ENCODE measurements around the gene MYO1F.
A peak's percentile ranks its signal among the peaks of the same experiment; 100 is the strongest.
"Not testable (repeated sequence)": the region's sequence is repeated elsewhere in the genome, so short reads cannot be mapped to it uniquely, and the experiment has no call there.

Gene MYO1F

GRCh38 chr19:8600064-8600463 lies 22.8 kb upstream of the MYO1F start:
- DNase-seq (ENCODE audit: low read depth, low spot score) = no peak

GRCh38 chr19:8596168-8596567 lies 18.9 kb upstream of the MYO1F start:
- no peak for DNase-seq (ENCODE audit: low read depth, low spot score)

- no peak for DNase-seq (ENCODE audit: low read depth, low spot score)
Measured at GRCh38 chr19:8595651-8596050, 18.4 kb upstream of the MYO1F start.

GRCh38 chr19:8593931-8594330 lies 16.7 kb upstream of the MYO1F start:
- DNase-seq (ENCODE audit: low read depth, low spot score) = no peak

GRCh38 chr19:8592231-8593009 lies 15.2 kb upstream of the MYO1F start:
- DNase-seq (ENCODE audit: low read depth, low spot score) = peak; percentile 99

- DNase-seq (ENCODE audit: low read depth, low spot score) = no peak
Measured at GRCh38 chr19:8589177-8589714, 12.0 kb upstream of the MYO1F start.

GRCh38 chr19:8585894-8586750 lies 8.9 kb upstream of the MYO1F start:
- DNase-seq (ENCODE audit: low read depth, low spot score) = peak; percentile 87

- DNase-seq (ENCODE audit: low read depth, low spot score) = peak; percentile 59
Measured at GRCh38 chr19:8584965-8585893, 8.0 kb upstream of the MYO1F start.

GRCh38 chr19:8580710-8581281 lies 3.6 kb upstream of the MYO1F start:
- DNase-seq (ENCODE audit: low read depth, low spot score) = peak; percentile 98

- DNase-seq (ENCODE audit: low read depth, low spot score) = peak; percentile 78
Measured at GRCh38 chr19:8578642-8579265, 1.5 kb upstream of the MYO1F start.

GRCh38 chr19:8577741-8578140 lies 499 bp upstream of the MYO1F start:
- no peak for DNase-seq (ENCODE audit: low read depth, low spot score)

GRCh38 chr19:8576273-8576993 lies 809 bp downstream of the MYO1F start:
- no peak for DNase-seq (ENCODE audit: low read depth, low spot score)

GRCh38 chr19:8575467-8575997 lies 1.7 kb downstream of the MYO1F start:
- peak; percentile 81 for DNase-seq (ENCODE audit: low read depth, low spot score)

- DNase-seq (ENCODE audit: low read depth, low spot score) = not testable (repeated sequence)
Measured at GRCh38 chr19:8574619-8574922, 2.7 kb downstream of the MYO1F start.

GRCh38 chr19:8573316-8573715 lies 3.9 kb downstream of the MYO1F start:
- DNase-seq (ENCODE audit: low read depth, low spot score) = no peak

- DNase-seq (ENCODE audit: low read depth, low spot score) = no peak
Measured at GRCh38 chr19:8571006-8571411, 6.2 kb downstream of the MYO1F start.

- no peak for DNase-seq (ENCODE audit: low read depth, low spot score)
Measured at GRCh38 chr19:8569066-8569771, 8.0 kb downstream of the MYO1F start.

- DNase-seq (ENCODE audit: low read depth, low spot score) = no peak
Measured at GRCh38 chr19:8567522-8568172, 9.6 kb downstream of the MYO1F start.

GRCh38 chr19:8566855-8567254 lies 10.4 kb downstream of the MYO1F start:
- no peak for DNase-seq (ENCODE audit: low read depth, low spot score)

Data from ELF-1 (cell line).